Fibroblast of villous mesenchyme (primary cell): ENCODE data around the gene RGS8. TPM values are rescaled to one million over a fixed set of nuclear protein-coding genes. Genes with fewer than 3 reads are reported as not detected.
A peak's percentile ranks its signal among the peaks of the same experiment; 100 is the strongest.

Source experiments
- DNase-seq: peaks from one replicate; pipeline ENCODE4 v3.0.0-alpha.2; 2010; ENCODE audit warnings: low read depth
- H3K4me3 ChIP-seq: 2 replicates; pipeline ENCODE4 v1.5.1; 2011; ENCODE audit warnings: low read depth, mild to moderate bottlenecking, low read length
- total RNA-seq: library from RNA; depleted of rRNA; stranded (reverse); fragments of >200 nt; gene quantifications from 2 replicates; pipeline ENCODE4 v1.2.3, GENCODE V29; 2012
- TF ChIP-seq, protein P1 (sequence below): IDR thresholded peaks from 2 replicates; pipeline ENCODE4 v1.5.1; 2012; ENCODE audit warnings: low read depth, mild to moderate bottlenecking, low read length; ENCODE audit not compliant: insufficient read depth

RGS8 gene, protein sequence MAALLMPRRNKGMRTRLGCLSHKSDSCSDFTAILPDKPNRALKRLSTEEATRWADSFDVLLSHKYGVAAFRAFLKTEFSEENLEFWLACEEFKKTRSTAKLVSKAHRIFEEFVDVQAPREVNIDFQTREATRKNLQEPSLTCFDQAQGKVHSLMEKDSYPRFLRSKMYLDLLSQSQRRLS
- not detected in 2 replicates for total RNA-seq

DNA sequence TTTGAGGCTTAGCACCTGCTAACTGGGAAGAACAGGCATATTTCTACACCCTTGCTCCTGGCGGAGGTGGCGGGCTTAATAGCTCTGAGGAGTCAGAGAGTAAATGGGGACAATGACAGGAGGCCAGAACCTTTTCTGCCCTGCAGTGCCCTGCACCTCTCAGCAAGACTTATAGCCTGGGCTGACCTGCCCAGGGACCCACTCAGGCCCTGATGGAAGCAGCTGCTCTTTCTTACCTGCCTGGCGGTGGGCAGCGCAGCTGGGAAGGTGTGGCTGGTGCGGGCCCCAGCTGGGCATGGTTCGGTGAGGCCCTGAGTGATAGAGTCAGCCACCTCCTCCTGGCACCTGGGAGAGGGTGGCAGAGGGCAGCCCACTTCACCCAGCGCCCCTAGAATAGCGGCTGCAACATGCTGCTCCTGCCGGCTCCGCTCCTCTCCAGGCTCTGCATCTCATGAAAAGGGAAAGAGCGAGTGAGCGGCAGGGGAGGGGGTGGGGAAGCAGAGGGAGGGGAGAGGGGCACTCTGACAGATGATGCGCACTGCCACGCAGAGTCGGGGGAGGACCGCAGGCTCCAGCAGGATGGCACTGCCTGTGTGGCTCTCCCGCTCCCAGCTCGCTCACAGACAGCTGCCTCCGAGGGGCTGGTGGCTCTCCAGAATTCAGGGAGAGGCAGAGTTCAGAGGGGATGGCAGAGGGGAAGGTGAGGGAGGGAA is at the start of gene RGS8:
Gene RGS8 (minus strand): TSS at position 472 of the 713 bp plus-strand sequence. CDS start 14,938 bp downstream, outside the sequence.
- H3K4me3 ChIP-seq = no peak within 1 kb of the TSS
- TF ChIP-seq, protein P1, sequence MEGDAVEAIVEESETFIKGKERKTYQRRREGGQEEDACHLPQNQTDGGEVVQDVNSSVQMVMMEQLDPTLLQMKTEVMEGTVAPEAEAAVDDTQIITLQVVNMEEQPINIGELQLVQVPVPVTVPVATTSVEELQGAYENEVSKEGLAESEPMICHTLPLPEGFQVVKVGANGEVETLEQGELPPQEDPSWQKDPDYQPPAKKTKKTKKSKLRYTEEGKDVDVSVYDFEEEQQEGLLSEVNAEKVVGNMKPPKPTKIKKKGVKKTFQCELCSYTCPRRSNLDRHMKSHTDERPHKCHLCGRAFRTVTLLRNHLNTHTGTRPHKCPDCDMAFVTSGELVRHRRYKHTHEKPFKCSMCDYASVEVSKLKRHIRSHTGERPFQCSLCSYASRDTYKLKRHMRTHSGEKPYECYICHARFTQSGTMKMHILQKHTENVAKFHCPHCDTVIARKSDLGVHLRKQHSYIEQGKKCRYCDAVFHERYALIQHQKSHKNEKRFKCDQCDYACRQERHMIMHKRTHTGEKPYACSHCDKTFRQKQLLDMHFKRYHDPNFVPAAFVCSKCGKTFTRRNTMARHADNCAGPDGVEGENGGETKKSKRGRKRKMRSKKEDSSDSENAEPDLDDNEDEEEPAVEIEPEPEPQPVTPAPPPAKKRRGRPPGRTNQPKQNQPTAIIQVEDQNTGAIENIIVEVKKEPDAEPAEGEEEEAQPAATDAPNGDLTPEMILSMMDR = no peak
- DNase-seq = no peak

DNA sequence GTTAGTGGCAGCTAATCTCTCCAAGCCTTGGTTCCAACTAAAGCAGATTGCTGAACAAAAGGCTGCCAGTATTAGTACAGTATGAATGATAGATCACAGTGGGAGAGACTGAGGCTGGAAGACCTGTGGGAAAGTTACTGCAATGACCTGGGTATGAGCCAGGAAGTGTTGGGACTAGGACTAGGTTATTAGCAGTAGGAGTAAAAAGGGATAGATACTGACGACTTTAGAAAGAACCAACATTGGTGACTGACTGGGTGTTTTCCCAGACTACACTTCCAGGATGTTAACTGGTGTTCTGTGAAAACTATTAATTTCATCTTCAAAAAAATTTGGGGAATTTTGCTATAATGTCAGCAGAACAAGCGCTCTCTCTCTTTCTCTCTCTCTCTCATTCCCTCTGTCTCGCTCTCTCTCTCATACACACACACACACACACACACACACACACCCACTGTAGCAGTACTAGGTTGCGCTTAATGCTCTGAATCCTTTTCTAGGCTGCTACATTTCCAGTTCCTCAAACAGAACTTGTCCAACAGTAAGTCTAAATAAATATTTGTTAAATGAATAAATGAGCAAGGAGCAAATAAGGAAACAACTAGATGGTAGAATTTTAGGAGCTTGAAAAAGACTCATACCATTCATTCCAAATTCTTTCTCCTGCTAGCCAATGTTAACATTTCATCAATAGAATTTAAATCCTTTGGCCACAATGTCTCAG is 47.6 kb upstream of the RGS8 start:
- no peak for DNase-seq
- TF ChIP-seq, protein P1 = no peak
- no peak overlapping the region for H3K4me3 ChIP-seq

DNA sequence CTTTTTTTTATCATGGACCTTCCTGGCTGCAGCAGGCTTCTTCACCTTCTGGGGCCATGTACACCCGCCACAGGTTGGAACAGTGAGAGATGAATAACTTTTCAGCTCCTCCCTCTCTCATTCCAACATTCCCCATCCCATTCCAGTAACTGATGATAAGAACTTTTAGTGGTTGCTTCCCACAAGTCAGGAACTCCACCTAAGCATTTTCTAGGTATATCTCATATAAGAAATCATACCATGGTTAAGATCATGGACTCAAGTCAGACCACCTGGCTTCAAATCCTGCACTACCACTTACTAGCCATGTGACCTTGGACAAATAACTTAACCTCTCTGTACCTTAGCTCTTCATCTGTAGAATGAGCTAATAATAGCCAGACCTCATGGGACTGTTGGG is 42.5 kb upstream of the RGS8 start:
- TF ChIP-seq, protein P1 = no peak
- DNase-seq = no peak
- no peak overlapping the region for H3K4me3 ChIP-seq

DNA sequence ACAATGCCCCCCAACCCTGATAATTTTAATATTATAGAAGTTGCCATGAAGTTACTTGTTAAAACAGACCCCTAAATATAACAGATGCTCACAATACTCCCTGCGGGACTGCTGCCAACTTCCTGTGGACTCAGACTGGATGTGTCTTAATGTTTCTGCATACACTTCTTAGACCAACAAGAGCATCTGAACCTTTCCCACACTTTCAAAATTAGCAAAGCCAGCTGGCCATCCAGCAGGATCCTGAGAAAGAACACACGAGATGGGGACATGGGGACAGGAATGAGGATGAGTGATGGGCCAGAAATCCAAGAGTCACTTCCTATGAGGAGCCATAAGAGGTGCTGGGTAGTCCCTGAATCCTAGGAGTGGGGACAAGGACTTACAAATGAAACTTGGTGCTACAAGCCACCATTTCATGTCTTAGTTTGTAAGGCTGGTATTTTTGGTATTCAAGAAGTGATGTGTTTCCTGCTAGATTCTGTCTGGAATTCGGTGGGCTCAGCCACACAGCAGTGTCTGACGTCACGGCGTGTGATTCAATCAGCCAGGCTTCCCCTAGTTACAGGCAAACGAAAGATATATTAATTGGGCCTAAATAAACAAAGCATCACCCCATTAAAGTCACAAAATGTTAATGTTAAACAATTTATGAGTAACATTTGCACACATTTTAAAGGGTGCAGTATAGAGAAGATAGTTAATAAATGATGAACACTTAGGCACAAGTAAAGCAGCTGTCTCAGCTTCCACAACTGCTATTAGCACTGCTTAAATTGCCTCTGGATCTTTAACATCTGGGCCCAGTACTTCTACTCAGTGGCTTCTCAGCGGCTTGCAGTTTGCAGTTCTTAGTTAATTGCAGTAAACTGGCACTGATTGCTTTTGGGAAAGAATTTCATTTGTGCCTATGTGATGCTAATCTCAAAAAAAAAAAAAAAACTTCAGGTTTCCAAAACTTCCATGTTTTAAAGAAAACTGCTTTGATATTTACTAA is 41.2 kb upstream of the RGS8 start:
- TF ChIP-seq, protein P1 = no peak
- no peak overlapping the region for H3K4me3 ChIP-seq
- peak; percentile 17 for DNase-seq

DNA sequence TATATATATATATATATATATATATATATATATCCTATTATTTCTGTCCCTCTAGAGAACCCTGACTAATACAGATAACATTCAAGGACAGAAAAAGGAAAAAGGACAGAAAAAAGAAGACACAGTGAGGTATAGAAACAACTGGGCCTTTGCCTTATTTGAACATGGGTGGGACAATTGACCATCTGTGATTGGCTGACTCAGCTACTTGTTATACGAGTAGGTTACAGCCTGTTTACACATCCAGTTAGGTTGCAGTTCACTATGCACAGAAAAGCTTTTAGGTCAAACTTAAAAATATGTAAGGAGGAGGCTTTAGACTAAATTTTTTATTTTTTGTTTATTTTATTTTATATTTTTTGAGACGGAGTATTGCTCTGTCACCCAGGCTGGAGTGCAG is 39.8 kb upstream of the RGS8 start:
- no peak for DNase-seq
- H3K4me3 ChIP-seq = no peak overlapping the region
- TF ChIP-seq, protein P1 = no peak

DNA sequence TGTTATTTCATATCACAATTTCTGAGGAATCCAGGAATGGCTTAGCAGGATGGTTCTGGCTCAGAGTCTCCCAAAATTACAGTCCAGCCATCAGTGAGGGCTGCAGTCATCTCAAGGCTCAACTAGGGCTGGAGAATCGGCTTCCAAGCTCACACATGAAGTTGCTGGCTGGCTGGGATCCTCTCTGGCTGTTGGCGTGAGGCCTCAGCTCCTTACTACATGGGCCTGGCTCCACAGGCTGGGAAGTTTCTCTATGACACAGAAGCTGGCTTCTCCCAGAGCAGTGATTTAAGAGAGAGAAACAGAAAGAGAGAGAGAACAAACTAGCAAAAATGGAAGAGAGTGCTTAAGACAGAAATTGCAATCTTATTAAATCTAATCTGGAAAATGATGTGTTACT is 38.8 kb upstream of the RGS8 start:
- no peak overlapping the region for H3K4me3 ChIP-seq
- TF ChIP-seq, protein P1 = no peak
- no peak for DNase-seq
